ENCODE results near the gene PTPRM. TPM values are rescaled to one million over a fixed set of nuclear protein-coding genes. Genes with fewer than 3 reads are reported as not detected.

PTPRM gene
- total RNA-seq, 1 experiment from 2014 or later: 100.0 TPM

- no peak for DNase-seq
- no peaks in the 10 kb centered on the region for H3K27me3 Mint-ChIP-seq (ENCODE audit: insufficient read depth, unreplicated experiment)
- Histone ChIP-seq H3K4me3 (ENCODE audit: low read depth, low read length) (no peak overlapping the region), H3K4me1 (no peaks in the 10 kb centered on the region), H3K36me3 (ENCODE audit: control insufficient read depth, insufficient read depth, low read length) (no peaks in the 10 kb centered on the region), H3K9me3 (no peaks in the 10 kb centered on the region), H3K27me3 (replicated peaks; ENCODE audit: control insufficient read depth, insufficient read depth, low read length) (no peaks in the 10 kb centered on the region)
- H3K9me3 Mint-ChIP-seq (ENCODE audit: unreplicated experiment): no peaks in the 10 kb centered on the region
- ChIA-PET CTCF (no interaction called here), POLR2A (no interaction called here)
- no peak overlapping the region for H3K27ac Mint-ChIP-seq (ENCODE audit: unreplicated experiment)
- no peak for TF ChIP-seq CTCF (IDR thresholded peaks at IDR 0.05; ENCODE audit: insufficient read depth in 1 of 2, low read depth in 1 of 2, low read length in 1 of 2, severe bottlenecking in 1 of 2, unreplicated experiment in 1 of 2)
- no TSS peak for BruUV-seq (replicated peaks)
- no peak overlapping the region for H3K4me3 Mint-ChIP-seq (ENCODE audit: unreplicated experiment)
- peaks cover 4% of the 10 kb centered on the region for H3K4me1 Mint-ChIP-seq (ENCODE audit: low read depth, unreplicated experiment)
- H3K36me3 Mint-ChIP-seq (ENCODE audit: insufficient read depth, unreplicated experiment): no peaks in the 10 kb centered on the region
- intact Hi-C loops (cut with micrococcal nuclease; ENCODE audit: unreplicated experiment): no loop called here
Observed at GRCh38 chr18:7532942-7533341, 34.2 kb upstream of the PTPRM start.

GRCh38 chr18:7535436-7536205 is 31.5 kb upstream of the PTPRM start:
- no TSS peak for BruUV-seq (replicated peaks)
- no peaks in the 10 kb centered on the region for H3K27me3 ChIP-seq (replicated peaks; ENCODE audit: control insufficient read depth, insufficient read depth, low read length)
- CTCF ChIA-PET: no interaction called here
- POLR2A ChIA-PET: no interaction called here
- H3K9me3 Mint-ChIP-seq (ENCODE audit: unreplicated experiment): no peaks in the 10 kb centered on the region
- intact Hi-C loops (cut with micrococcal nuclease; ENCODE audit: unreplicated experiment): no loop called here
- H3K4me1 Mint-ChIP-seq (ENCODE audit: low read depth, unreplicated experiment): peaks cover 6% of the 10 kb centered on the region
- no peaks in the 10 kb centered on the region for H3K36me3 Mint-ChIP-seq (ENCODE audit: insufficient read depth, unreplicated experiment)
- no peaks in the 10 kb centered on the region for H3K4me1 ChIP-seq
- DNase-seq: no peak
- H3K9me3 ChIP-seq: no peaks in the 10 kb centered on the region
- H3K27me3 Mint-ChIP-seq (ENCODE audit: insufficient read depth, unreplicated experiment): no peaks in the 10 kb centered on the region
- no peak overlapping the region for H3K27ac Mint-ChIP-seq (ENCODE audit: unreplicated experiment)
- H3K4me3 ChIP-seq (ENCODE audit: low read depth, low read length): no peak overlapping the region
- H3K36me3 ChIP-seq (ENCODE audit: control insufficient read depth, insufficient read depth, low read length): no peaks in the 10 kb centered on the region
- H3K4me3 Mint-ChIP-seq (ENCODE audit: unreplicated experiment): no peak overlapping the region
- no peak for TF ChIP-seq CTCF (IDR thresholded peaks at IDR 0.05; ENCODE audit: insufficient read depth in 1 of 2, low read depth in 1 of 2, low read length in 1 of 2, severe bottlenecking in 1 of 2, unreplicated experiment in 1 of 2)

- Mint-ChIP-seq H3K36me3 (ENCODE audit: insufficient read depth, unreplicated experiment) (no peaks in the 10 kb centered on the region), H3K9me3 (ENCODE audit: unreplicated experiment) (no peaks in the 10 kb centered on the region), H3K27ac (ENCODE audit: unreplicated experiment) (no peak overlapping the region), H3K27me3 (ENCODE audit: insufficient read depth, unreplicated experiment) (no peaks in the 10 kb centered on the region), H3K4me1 (ENCODE audit: low read depth, unreplicated experiment) (peaks cover 6% of the 10 kb centered on the region), H3K4me3 (ENCODE audit: unreplicated experiment) (no peak overlapping the region)
- no peaks in the 10 kb centered on the region for H3K27me3 ChIP-seq (replicated peaks; ENCODE audit: control insufficient read depth, insufficient read depth, low read length)
- H3K9me3 ChIP-seq: no peaks in the 10 kb centered on the region
- no peak for TF ChIP-seq CTCF (IDR thresholded peaks at IDR 0.05; ENCODE audit: insufficient read depth in 1 of 2, low read depth in 1 of 2, low read length in 1 of 2, severe bottlenecking in 1 of 2, unreplicated experiment in 1 of 2)
- H3K4me1 ChIP-seq: no peaks in the 10 kb centered on the region
- ChIA-PET CTCF (no interaction called here), POLR2A (no interaction called here)
- H3K36me3 ChIP-seq (ENCODE audit: control insufficient read depth, insufficient read depth, low read length): no peaks in the 10 kb centered on the region
- no peak for DNase-seq
- no peak overlapping the region for H3K4me3 ChIP-seq (ENCODE audit: low read depth, low read length)
- intact Hi-C loops (cut with micrococcal nuclease; ENCODE audit: unreplicated experiment): no loop called here
- no TSS peak for BruUV-seq (replicated peaks)
Observed at GRCh38 chr18:7537145-7537544, 30.0 kb upstream of the PTPRM start.

Measured in Caco-2 (cell line).